Fibroblast of mammary gland (primary cell): ENCODE data around the gene FNDC5.

ENCODE experiments used
- DNase-seq: peaks from one replicate; pipeline ENCODE4 v3.0.0-alpha.2; 2010; ENCODE audit warnings: low read depth
- H3K4me3 ChIP-seq: 2 replicates; pipeline ENCODE4 v1.5.1; 2011; ENCODE audit warnings: low read depth, mild to moderate bottlenecking, low read length, moderate library complexity; ENCODE audit not compliant: control insufficient read depth
- CTCF ChIP-seq: conservative IDR thresholded peaks from 2 replicates; pipeline ENCODE4 v1.5.1; 2011; ENCODE audit warnings: low read depth, low read length, inconsistent platforms; ENCODE audit not compliant: control insufficient read depth, insufficient read depth

The FNDC5 gene

GRCh38 chr1:32868085-32868484 is 2.6 kb downstream of the FNDC5 start:
- TF ChIP-seq CTCF, result no peak
- DNase-seq, result no peak
- no peak overlapping the region for H3K4me3 ChIP-seq

- DNase-seq, result no peak
- no peak for TF ChIP-seq CTCF
These were observed 3.0 kb downstream of the FNDC5 start for GRCh38 chr1:32867671-32868070.

GRCh38 chr1:32867151-32867550 is 3.6 kb downstream of the FNDC5 start:
- no peak overlapping the region for H3K4me3 ChIP-seq
- DNase-seq, result no peak
- TF ChIP-seq CTCF, result no peak

More at GRCh38 chr1:32867671-32868070, 3.0 kb downstream of the FNDC5 start:
- no peak overlapping the region for H3K4me3 ChIP-seq

DNA sequence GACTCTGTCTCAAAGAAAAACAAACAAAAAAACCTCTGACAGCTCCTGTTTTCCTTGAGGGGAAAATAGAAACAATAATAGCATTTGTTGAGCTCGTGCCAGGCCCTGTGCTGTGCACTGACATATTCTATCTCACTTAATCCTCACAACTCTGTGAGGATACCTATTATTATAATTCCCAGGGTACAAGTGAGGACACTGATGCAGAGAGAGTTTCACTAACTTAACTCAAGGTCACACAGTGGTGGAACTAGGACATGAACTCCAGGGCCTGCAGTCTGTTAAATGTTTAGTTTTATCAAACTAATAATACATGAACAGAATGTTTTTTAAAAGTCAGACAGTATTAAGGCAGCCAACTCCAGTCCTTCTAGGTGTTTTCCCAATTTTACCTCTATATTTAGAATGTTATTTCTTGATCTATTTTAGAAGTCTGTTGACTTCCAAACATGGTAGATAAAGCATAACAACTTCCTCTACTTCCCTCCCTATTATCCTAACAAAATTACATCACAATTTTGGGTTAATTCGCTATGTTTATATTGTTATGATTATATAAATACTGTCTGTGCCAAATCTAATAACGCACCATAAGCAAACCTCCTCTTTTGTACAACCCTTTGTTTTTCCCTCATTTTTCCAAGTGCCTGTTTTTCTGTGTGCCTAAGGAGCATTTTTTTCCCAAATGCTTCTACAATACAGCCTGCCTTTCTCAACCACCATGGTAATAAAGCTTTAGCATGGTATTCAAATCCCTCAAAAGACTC is 4.9 kb downstream of the FNDC5 start:
- no peak for DNase-seq
- no peak overlapping the region for H3K4me3 ChIP-seq

GRCh38 chr1:32864375-32865019 is 6.2 kb downstream of the FNDC5 start:
- no peak for TF ChIP-seq CTCF
- DNase-seq, result no peak
- H3K4me3 ChIP-seq, result no peak overlapping the region

More for the DNA sequence above, 4.9 kb downstream of the FNDC5 start:
- TF ChIP-seq CTCF, result no peak

- H3K4me3 ChIP-seq, result no peak overlapping the region
- DNase-seq, result no peak
- TF ChIP-seq CTCF, result no peak
These were observed 6.8 kb downstream of the FNDC5 start for GRCh38 chr1:32863881-32864245.
